Stimulated activated CD8-positive, alpha-beta memory T cell treated with anti-CD3 and anti-CD28 coated beads, Interleukin-15, amount 100 ng/mL, for 1 hour (primary cell): ENCODE results near the gene DUSP15.
A peak's percentile ranks its signal among the peaks of the same experiment; 100 is the strongest.

Experiments used
- DNase-seq: peaks from one replicate; pipeline ENCODE4 v3.0.0-alpha.2; 2020; ENCODE audit warnings: low read depth

DUSP15 gene

DNA sequence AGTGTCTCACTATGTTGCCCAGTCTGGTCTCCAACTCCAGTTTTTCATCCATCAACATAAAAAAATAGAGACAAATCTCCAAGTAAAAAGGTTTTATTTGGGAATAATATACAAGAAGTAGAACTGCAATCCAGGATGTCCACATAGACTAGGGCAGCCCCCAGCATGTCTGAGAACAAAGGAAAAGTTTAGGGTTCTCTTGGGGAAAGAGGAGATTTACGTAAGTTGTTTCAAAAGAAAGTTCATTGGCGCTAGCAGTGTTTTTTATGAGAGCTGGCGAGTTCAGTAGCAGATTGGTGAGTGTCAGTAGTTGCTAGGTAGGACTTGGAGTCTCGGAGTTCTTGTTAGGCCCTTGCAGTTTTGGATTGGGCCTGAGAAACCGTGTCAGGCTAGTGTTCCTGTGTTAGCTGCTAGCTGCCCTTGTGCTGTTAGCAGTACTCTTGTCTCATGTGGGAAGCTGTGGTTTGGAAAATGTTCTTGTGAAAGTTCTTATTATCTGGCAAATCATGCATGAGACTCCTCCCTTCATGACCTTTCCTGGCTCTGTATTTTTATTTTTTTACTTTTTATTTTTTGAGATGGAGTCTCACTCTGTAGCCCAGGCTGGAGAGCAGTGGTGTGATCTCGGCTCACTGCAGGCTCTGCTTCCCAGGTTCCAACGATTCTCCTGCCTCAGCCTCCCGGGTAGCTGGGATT lies 24.8 kb upstream of the DUSP15 start:
- DNase-seq = no peak

DNA sequence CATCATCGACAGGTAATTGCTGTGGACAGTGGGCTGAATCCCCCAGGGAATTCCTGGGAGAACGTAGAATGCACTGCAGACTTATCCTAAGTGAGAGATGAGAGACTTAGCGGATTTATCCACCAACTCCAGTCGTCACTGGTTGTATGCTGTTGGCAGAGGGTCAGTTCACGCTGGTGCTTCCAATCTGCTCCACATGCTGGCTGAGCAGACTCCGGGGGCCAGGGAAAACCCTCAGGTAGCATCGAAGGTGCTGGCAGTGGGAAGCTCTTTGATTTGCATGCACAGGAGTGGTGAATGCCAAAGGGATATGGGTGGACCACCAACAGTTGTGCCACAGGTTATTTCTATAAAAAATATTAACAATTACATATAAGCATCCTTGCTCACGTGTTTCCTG lies 20.3 kb upstream of the DUSP15 start:
- no peak for DNase-seq

- no peak for DNase-seq
Measured at GRCh38 chr20:31883829-31884228, 13.5 kb upstream of the DUSP15 start.

DNA sequence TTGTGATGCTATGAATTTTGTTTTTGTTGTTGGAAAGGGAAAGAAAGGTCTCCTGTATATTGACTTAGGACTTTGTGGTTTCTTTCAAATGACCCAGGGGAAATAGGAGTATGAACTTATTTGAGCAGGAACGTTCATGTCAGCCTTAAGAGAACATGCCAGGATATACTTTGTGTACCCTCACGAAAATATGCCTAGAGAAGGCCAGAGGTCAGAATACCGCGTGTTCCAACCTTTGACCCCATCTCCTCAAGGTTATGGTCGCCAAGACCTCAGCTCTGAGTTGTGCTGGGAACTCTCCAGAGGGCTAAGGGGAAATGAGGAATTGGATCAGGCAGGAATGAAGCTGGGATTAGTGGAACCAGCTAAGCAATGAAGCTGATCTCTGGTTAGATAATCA lies 11.6 kb upstream of the DUSP15 start:
- no peak for DNase-seq

DNA sequence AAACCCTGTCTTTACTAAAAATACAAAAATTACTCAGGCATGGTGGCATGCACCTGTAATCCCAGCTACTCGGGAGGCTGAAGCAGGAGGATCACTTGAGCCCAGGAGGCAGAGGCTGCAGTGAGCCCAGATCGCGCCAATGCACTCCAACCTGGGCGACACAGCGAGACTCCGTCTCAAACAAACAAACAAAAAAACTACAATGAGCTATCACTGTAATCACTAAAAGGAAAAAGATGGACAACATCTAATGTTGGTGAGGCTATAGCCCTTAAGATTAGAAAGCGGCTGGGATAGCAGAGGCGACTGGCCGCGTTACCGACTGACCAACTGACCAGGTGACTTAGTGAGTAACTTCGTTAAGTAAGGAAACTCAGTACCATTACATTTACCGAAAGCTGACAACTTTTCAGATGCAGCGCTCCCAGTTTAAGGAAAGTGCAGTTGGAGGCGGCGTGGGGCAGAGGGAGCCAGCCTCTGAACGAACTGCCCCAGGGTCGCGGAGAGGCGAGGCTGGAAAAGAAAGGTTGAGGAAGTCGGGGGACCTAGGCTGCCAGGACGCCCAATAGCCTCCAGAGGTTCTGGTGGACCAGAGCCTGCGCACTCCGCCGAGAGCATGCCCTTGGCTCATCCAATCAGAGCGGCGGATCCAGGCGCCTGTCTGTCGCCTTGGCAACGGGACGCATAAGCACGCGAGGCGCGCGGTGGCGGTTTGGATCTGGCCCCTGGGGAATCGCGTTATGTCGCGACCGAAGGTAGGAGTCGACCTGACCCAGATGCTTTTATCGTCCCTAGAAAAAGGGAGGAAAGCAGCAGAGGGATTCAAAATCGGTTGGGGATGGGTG lies 9.0 kb upstream of the DUSP15 start:
- DNase-seq = peak; percentile 49

DNA sequence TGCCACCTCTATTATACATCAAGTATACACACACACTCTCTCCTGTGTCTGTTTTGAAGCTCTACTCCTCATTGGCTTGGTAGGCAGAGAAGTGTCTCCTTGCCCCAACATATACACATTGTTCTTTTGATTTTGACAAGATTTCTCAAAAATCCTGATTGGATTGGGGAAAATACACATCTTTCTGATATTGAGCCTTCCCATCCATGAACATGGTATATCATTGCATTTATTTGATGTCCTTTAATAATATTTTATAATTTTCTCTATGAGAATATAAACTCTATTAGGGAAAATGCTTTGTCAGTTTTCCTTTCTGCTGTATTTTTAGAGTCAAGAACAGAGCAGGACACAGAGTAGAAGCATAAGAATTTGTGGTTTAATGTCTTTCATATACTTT lies 7.4 kb upstream of the DUSP15 start:
- no peak for DNase-seq

DNA sequence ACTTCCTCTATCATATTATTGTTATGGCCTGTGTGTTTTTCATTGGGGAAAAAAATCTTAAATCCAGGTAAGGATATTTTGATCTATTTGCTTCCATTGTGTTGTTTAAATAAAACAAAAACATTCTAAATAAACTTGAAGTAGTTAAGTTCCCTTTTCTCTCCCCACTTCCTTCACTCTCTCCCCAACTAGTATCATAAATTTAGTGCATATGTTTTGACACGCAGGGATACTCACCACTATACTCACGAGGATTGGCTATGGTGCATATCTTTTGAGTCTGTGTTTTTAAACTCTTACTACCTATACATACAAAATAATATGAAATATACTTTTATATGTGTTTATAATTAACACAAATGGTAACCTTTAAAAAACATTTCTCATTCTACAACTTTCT lies 5.3 kb upstream of the DUSP15 start:
- DNase-seq = no peak

DNA sequence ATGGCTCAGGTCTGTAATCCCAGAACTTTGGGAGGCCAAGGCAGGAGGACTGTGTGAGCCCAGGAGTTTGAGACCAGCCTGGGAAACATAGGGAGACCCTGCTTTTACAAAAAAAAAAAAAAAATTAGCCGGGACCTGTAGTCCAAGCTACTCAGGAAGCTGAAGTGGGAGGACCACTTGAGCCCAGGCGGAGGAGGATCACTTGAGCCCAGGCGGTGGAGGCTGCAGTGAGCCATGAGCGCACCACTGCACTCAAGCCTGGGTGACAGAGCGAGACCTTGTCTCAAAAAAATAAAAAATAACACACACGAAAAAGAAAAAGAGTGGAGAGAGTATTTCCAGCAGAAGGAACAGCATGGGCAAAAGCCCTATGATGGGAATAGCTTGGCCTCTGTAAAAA lies 2.1 kb upstream of the DUSP15 start:
- DNase-seq = no peak

- no peak for DNase-seq
Measured at GRCh38 chr20:31871618-31871954, 1.3 kb upstream of the DUSP15 start.

GRCh38 chr20:31870726-31871617 lies 645 bp upstream of the DUSP15 start:
- no peak for DNase-seq

GRCh38 chr20:31869673-31869941 lies 720 bp downstream of the DUSP15 start:
- no peak for DNase-seq

DNA sequence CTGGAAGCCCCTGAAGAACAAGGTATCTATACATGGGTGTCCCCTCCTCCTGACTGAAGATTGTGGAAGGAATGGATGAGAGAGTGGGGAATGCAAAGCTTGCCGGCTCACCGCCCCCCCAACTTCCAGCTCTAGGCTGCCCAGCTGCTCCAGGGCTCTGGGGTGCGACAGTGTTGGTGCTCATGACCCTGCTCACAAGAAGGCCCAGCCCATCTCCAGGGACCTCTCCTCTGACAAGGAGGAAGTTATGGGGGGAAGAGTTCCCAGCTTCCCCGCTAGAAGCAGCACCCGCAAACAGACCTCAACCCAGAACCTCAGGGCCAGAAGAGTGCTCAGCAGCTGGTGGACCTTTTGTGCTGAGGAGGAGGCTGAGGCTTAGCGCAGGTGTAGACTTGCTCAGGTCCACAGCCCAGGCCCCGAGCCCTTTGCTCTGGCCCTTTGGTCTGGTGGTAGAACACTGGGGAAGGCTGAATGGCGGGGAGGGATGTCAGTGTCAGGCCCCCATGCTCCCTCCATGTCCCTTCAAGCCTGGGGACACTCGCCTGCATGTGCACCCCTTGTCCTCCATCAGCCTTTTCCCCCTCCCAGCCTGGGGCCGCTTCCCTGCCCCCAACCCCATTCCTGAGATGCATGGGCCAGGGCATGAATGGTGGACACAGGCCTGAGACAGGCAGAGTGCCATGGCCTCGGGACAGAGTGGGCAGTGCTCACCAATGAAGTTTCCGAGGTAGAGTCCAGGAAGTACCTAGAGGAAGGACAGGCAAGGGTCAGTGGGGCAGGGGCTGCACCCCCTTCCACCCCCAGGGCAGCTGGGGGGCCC lies 1.3 kb downstream of the DUSP15 start:
- no peak for DNase-seq

DNA sequence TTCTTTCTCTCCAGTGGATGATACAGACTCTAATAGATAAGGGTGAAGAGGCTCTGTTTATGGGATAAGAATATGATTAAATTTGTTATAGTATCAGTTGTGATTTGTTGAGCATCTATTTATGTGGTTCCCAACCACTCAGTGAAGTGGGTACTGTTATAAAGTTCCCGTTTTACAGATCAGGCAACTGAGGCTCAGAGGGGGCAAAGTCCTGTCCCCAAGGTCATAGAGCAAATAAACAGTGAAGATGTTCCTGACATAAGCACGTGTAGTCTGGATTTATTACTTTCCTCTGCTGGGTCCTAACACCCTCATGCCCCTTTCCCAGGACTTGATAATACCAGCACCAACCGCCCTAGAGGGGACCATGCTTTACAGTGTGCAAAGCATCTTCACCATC lies 4.1 kb downstream of the DUSP15 start:
- DNase-seq = no peak

DNA sequence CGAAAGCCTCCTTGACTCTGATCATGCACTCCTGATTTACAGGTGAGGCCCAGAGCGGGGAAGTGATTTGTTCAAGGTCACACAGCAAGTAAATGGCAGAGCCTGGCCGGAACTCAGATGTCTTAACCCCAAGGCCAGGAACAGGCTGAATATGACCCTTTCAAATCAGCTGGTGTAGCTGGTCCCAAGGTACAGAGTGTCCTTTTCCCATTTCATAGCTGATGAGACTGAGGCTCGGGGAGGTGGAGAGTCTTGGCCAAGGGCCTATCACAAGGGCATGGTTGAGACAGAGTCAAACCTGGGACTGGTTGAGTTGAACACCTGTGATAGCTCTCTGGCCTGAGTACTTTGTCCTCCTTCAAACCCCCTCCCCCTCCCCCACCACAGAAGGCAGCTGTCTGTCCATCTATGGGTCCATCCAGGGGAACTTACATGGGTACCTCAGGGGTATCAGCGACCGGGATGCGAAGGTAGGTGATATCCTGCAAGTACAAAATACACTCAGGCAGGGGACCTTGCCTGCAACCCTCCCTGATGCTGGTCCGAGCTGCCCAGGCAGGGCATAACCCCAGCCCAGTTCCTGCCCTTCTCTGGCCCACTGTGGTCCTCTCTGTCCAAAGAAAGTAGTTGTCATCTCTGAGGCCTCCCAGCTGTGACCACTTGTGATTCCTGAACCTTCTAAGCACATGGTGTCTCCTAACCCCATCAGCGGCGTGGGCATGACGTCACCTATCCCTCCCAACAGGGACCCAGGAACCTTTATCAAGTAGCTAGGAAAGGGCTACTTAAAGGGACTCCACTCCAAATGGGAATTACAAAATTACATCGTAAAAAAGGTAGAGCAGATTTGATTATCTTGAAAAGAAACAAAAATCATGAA lies 5.6 kb downstream of the DUSP15 start:
- DNase-seq = no peak

- DNase-seq = no peak
Measured at GRCh38 chr20:31863296-31864085, 6.8 kb downstream of the DUSP15 start.

DNA sequence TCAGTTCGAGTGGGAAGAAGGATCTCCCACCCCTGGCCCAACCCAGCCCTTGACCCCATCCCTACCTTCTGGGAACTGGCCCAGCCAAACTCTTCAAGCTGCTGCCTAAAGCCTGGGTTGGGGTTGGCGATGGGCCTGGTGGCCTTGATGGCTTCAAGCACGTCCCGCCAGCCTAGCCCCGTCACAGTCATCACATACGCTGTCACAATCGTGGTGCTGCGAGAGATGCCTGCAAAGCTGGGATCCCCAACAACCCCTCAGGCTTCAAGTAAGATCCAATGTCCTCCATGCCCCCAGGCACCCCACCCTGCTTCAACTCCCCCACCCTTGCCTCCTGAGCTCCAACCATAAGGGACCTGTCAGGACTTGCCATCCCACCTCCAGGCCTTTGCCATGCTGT lies 7.8 kb downstream of the DUSP15 start:
- no peak for DNase-seq

- DNase-seq = no peak
Measured at GRCh38 chr20:31862157-31862470, 8.2 kb downstream of the DUSP15 start.

- peak; percentile 32 for DNase-seq
Measured at GRCh38 chr20:31861385-31862156, 8.8 kb downstream of the DUSP15 start.

DNA sequence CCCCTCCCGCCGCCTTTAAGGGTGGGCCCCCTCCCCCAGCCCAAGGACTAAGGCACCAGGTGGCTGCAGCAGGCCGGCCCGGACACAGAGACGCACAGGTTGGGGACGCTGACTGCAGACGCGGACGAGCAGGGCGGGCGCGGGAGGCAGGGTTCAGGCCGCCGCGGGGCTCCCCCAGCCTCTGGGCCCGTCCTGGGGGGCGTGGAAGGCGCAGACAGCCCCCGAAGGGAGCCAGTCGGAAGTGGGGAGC lies 9.3 kb downstream of the DUSP15 start:
- no peak for DNase-seq
